ENCODE results near the gene CLEC4G.

GRCh38 chr19:7759156-7759555 is 27.2 kb upstream of the CLEC4G start:
- TF ChIP-seq ZFP3 (CRISPR knock-in tag; IDR thresholded peaks at IDR 0.05) (no peak), CREB5 (CRISPR knock-in tag; IDR thresholded peaks at IDR 0.05; ENCODE audit: low read depth) (no peak), CSDC2 (CRISPR knock-in tag; IDR thresholded peaks at IDR 0.05) (no peak)
